Activated T-helper 2 cell treated with anti-CD3 and anti-CD28 coated beads, Interferon-gamma antibody, Interleukin-2, Interleukin-4, amounts not matched to agents 10 μg/mL and 5 μg/mL and 100 μg/mL, durations not matched to agents 14 hours and 24 hours and 36 hours (primary cell): ENCODE data around the gene CDH16. TPM values are rescaled to one million over a fixed set of nuclear protein-coding genes. Genes with fewer than 3 reads are reported as not detected.
"Not testable (repeated sequence)": the region's sequence is repeated elsewhere in the genome, so short reads cannot be mapped to it uniquely, and the experiment has no call there.

Source experiments
- DNase-seq: peaks from one replicate; pipeline ENCODE4 v3.0.0; 2021; ENCODE audit warnings: low spot score
- H3K27ac Mint-ChIP-seq: one replicate; pipeline ENCODE4 v1.8.0; 2021; ENCODE audit warnings: mixed read lengths
- H3K27me3 Mint-ChIP-seq: one replicate; pipeline ENCODE4 v1.8.0; 2021; ENCODE audit warnings: low read depth, mixed read lengths
- H3K36me3 Mint-ChIP-seq: one replicate; pipeline ENCODE4 v1.8.0; 2021; ENCODE audit warnings: low read depth, mixed read lengths
- H3K4me1 Mint-ChIP-seq: one replicate; pipeline ENCODE4 v1.8.0; 2021; ENCODE audit warnings: low read depth, mixed read lengths
- H3K4me3 Mint-ChIP-seq: one replicate; pipeline ENCODE4 v1.8.0; 2021; ENCODE audit warnings: low read depth, mild to moderate bottlenecking, moderate library complexity, mixed read lengths
- H3K9me3 Mint-ChIP-seq: one replicate; pipeline ENCODE4 v1.8.0; 2021; ENCODE audit warnings: mixed read lengths
- intact Hi-C: fragments of 100-400 bp; cut with micrococcal nuclease; formaldehyde crosslinking; loops from one replicate; pipeline ENCODE4 v1.15.1; 2023
- total RNA-seq: library from RNA; stranded (reverse); gene quantifications from 2 replicates; pipeline ENCODE4 v1.2.3, GENCODE V29; 2022

CDH16 gene
- total RNA-seq, 1 donor from 2014 or later, result not detected

DNA sequence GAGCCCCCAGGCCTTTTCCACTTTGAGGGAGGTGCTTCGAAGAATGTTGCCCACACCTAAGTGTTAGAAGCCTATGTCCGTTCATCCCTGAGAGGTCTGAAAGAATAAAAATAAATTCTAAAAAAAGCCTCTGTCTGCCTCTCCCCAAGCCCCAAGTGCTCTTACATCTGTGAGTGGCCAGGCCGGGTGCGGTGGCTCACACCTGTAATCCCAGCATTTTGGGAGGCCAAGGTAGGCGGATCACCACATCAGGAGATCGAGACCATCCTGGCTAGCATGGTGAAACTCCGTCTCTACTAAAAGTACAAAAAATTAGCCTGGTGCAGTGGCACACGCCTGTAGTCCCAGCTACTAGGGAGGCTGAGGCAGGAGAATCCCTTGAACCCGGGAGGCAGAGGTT lies 26.3 kb upstream of the CDH16 start:
- not testable (repeated sequence) for H3K27ac Mint-ChIP-seq, H3K4me3 Mint-ChIP-seq, H3K9me3 Mint-ChIP-seq, DNase-seq
- peaks cover 15% of the 10 kb centered on the region for H3K4me1 Mint-ChIP-seq
- peaks cover 32% of the 10 kb centered on the region for H3K36me3 Mint-ChIP-seq
- peaks cover 19% of the 10 kb centered on the region for H3K27me3 Mint-ChIP-seq
- intact Hi-C loops, result loop anchor here (5.0 kb wide), 1 partner anchor 162 kb away; the partner anchor contains the start of gene PHAF1

DNA sequence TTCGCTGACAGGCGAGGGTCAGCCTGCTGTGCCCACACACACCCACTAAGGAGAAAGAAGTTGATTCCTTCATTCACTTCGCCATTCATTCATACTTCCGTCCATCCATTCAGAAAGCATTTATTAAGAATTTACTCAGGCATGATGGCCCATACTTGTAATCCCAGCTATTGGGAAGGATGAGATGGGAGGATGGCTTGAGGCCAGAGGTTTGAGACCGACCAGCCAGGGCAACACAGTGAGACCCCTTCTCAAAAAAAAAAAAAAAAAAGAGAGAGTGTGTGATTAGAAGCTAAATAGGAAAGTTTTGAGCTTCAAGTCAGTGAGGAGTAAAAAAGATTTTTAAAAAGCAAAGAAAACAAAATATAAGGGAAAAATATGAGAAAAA lies 25.4 kb upstream of the CDH16 start:
- no peak for DNase-seq
- Mint-ChIP-seq H3K9me3 (no peaks in the 10 kb centered on the region), H3K36me3 (peaks cover 39% of the 10 kb centered on the region), H3K4me3 (no peak overlapping the region), H3K4me1 (peaks cover 14% of the 10 kb centered on the region), H3K27ac (no peak overlapping the region), H3K27me3 (peaks cover 11% of the 10 kb centered on the region)
- intact Hi-C loops, result no loop called here

DNA sequence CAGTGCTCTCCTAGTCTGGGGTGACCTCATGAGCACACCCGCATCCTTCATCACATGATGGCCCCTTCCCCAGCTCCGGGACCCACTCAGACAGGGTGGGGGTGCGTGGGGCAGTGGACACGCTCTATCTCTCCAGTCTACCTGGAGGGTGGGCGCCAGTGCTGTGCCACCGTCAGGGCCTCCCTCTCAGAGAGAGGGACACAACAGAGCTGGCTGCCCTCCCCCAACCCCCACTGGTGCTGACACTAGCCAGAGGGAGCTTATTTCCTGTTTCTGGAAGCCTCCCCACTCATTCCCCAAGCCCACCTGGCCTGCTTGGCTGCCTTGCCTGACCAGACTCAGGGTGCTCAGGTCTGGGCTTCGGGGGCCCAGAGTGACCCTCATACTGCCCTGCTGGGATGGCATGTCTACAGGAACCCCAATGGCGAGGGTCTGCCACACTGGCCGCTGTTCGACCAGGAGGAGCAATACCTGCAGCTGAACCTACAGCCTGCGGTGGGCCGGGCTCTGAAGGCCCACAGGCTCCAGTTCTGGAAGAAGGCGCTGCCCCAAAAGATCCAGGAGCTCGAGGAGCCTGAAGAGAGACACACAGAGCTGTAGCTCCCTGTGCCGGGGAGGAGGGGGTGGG lies 24.9 kb upstream of the CDH16 start:
- Mint-ChIP-seq H3K4me1 (peaks cover 12% of the 10 kb centered on the region), H3K27me3 (peaks cover 6% of the 10 kb centered on the region), H3K36me3 (peaks cover 43% of the 10 kb centered on the region), H3K4me3 (no peak overlapping the region), H3K27ac (no peak overlapping the region), H3K9me3 (no peaks in the 10 kb centered on the region)
- intact Hi-C loops, result no loop called here
- DNase-seq, result no peak

DNA sequence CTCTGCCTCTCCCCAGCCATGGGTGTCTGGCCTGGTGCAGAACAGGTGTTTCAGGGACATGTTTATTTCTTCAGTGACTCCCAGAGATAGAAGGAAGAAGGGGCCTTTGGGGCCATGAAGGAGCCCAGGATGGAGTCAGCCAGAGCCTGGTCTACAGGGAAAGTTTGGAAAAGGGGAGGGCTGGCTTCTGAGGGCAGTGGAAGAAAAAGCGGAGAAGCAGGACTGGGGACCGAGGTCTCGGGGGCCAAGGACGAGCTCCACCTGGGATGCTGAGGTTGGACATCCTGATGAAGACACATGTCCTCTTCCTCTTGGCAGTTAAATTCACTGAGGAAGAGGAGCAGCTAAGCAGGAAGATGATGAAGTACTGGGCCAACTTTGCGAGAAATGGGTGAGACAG lies 24.3 kb upstream of the CDH16 start:
- Mint-ChIP-seq H3K4me3 (no peak overlapping the region), H3K27ac (no peak overlapping the region), H3K27me3 (no peaks in the 10 kb centered on the region), H3K36me3 (peaks cover 44% of the 10 kb centered on the region), H3K4me1 (peaks cover 8% of the 10 kb centered on the region), H3K9me3 (no peaks in the 10 kb centered on the region)
- intact Hi-C loops, result no loop called here
- no peak for DNase-seq

DNA sequence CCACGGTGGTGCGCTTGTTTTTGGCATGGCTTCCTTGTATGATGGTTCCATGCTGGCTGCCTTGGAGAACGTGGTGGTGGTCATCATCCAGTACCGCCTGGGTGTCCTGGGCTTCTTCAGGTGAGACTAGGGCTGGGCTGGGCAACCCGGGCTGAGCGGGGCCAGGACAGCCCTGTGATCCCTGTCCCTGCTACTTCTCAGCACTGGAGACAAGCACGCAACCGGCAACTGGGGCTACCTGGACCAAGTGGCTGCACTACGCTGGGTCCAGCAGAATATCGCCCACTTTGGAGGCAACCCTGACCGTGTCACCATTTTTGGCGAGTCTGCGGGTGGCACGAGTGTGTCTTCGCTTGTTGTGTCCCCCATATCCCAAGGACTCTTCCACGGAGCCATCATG lies 21.6 kb upstream of the CDH16 start:
- no peak overlapping the region for H3K27ac Mint-ChIP-seq
- H3K4me1 Mint-ChIP-seq, result peaks cover 22% of the 10 kb centered on the region
- DNase-seq, result no peak
- H3K36me3 Mint-ChIP-seq, result peaks cover 59% of the 10 kb centered on the region
- H3K4me3 Mint-ChIP-seq, result no peak overlapping the region
- no peaks in the 10 kb centered on the region for H3K9me3 Mint-ChIP-seq
- intact Hi-C loops, result no loop called here
- no peaks in the 10 kb centered on the region for H3K27me3 Mint-ChIP-seq

DNA sequence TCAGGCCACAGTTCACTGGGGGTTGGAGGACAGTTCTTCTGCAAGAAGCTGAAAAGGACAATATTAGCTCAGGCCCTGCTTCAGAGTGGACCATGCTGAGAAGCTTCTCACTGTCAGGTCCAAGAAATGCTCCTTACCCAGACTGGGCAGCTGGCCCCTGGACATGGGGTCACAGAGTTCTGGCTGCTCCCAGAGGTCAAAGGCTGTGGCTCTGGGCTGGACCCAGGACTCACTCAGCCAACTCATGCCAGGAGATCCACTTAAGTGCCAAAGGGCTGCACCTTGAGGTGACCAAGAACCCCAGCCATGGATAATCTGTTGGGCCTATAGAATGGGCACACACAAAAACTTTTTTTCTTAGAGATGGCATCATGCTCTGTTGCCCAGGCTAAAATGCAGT lies 20.7 kb upstream of the CDH16 start:
- intact Hi-C loops, result no loop called here
- Mint-ChIP-seq H3K27ac (no peak overlapping the region), H3K4me3 (no peak overlapping the region), H3K9me3 (no peaks in the 10 kb centered on the region), H3K27me3 (no peaks in the 10 kb centered on the region), H3K36me3 (peaks cover 59% of the 10 kb centered on the region), H3K4me1 (peaks cover 25% of the 10 kb centered on the region)
- no peak for DNase-seq

DNA sequence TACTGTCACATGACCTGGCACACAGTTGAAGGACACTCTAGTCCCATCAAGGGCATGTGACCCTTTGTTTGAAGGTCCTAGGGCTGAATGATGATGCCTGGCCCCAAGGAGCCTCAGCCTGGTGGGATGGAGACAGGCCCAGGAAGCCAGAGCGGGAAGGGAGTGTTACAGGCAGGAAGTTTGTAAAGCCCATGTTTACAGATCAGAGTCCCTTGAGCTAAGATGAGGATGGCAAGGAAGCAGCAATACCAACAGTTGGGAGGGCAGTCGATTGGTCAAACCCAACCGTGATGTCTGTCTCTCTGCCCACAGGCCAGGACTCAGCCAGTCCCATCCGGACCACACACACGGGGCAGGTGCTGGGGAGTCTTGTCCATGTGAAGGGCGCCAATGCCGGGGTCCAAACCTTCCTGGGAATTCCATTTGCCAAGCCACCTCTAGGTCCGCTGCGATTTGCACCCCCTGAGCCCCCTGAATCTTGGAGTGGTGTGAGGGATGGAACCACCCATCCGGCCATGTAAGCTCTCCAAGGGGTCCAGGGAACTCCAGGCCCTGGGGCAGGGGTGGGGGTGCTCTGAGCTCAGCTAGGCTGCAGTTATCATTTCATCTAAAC lies 19.1 kb upstream of the CDH16 start:
- peaks cover 63% of the 10 kb centered on the region for H3K36me3 Mint-ChIP-seq
- no peak overlapping the region for H3K27ac Mint-ChIP-seq
- intact Hi-C loops, result no loop called here
- H3K4me1 Mint-ChIP-seq, result peaks cover 34% of the 10 kb centered on the region
- H3K9me3 Mint-ChIP-seq, result no peaks in the 10 kb centered on the region
- H3K27me3 Mint-ChIP-seq, result no peaks in the 10 kb centered on the region
- H3K4me3 Mint-ChIP-seq, result no peak overlapping the region
- no peak for DNase-seq

DNA sequence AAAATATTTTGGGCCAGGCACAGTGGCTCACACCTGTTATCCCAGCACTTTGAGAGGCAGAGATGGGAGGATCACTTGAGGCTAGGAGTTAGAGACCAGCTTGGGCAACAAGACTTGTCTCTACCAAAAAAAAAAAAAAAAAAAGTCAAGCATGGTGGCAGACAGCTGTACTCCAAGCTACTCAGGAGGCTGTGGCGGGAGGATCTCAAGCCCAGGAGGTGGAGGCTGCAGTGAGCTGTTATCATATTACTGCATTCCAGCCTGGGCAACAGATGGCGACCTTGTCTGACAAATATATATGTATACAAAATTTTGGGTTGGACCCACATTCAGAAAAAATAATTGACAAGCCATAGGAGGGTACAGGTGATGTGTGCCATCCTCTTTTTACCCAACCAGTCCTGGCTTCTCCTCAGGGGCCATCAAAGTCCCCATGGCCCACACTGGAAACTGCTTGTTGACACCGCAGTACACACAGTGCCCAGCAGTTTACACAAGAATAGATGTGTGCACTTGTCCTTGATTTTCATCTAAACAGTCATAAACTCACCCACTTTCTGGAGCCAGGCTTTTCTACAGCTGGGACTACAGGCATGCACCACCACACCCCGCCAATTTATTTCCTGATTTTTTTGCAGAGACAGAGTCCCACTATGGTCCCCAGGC lies 18.3 kb upstream of the CDH16 start:
- Mint-ChIP-seq H3K9me3 (no peaks in the 10 kb centered on the region), H3K4me1 (peaks cover 42% of the 10 kb centered on the region), H3K27me3 (no peaks in the 10 kb centered on the region), H3K4me3 (peak overlapping the region; percentile 63), H3K27ac (peak overlapping the region; percentile 21), H3K36me3 (peaks cover 62% of the 10 kb centered on the region)
- DNase-seq, result no peak
- intact Hi-C loops, result no loop called here

DNA sequence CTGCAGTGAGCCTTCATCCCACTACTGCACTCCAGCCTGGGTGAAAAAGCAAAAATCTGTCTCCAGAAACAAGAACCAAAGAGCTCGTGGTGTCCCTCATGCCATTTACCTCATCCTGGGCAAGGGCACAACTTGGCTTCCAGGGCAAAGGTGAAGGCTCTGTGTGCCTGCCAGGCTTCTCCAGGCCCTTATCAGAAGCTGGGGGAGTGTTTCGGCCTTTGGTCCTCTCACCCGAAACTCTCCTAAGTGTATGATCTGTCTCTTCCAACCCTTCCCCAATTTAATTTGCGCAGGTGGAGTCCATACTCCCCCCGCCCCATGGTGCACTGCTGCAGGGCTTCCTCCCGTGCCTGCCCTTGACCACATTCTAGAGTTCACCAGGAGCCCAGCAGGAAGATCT lies 17.8 kb upstream of the CDH16 start:
- no peaks in the 10 kb centered on the region for H3K27me3 Mint-ChIP-seq
- intact Hi-C loops, result no loop called here
- H3K9me3 Mint-ChIP-seq, result no peaks in the 10 kb centered on the region
- peaks cover 62% of the 10 kb centered on the region for H3K36me3 Mint-ChIP-seq
- DNase-seq, result no peak
- H3K4me3 Mint-ChIP-seq, result peak overlapping the region; percentile 63
- peaks cover 48% of the 10 kb centered on the region for H3K4me1 Mint-ChIP-seq
- peak overlapping the region; percentile 21 for H3K27ac Mint-ChIP-seq

DNA sequence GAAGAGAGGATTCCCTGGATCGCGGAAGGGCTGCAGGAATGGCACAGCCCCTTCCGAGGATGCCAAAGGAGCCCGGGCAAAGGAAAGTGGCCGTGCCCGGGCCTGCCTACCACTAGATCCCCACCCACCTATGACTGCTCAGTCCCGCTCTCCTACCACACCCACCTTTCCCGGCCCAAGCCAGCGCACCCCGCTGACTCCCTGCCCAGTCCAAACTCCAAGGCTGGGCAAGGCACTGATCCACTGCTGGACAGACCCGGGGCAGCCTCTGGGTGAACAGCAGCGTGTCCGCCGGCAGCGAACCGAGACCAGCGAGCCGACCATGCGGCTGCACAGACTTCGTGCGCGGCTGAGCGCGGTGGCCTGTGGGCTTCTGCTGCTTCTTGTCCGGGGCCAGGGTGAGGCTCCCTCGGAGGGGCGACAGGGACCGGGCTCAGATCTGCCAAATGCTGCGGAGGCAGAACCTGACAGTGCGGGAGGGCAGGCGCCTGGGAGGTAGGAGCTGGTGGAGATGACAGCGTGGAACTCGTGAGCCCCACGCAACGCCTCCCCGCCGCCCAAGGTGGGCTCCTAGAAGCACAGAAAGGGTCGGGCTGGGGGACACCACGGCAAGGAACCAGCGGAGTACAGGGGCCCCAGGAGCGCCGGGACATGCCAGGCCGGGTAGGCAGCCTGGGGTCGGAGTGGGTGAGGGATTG lies 16.8 kb upstream of the CDH16 start, which contains the start of gene CES2:
Gene CES2 (plus strand): TSS at position 203 of the 698 bp plus-strand sequence. CDS start 120 bp downstream, at position 323.
- peak within 1 kb of the TSS; percentile 94 for H3K27ac Mint-ChIP-seq
- intact Hi-C loops, result no loop called here
- H3K4me1 Mint-ChIP-seq, result peaks cover 48% of the 10 kb centered on the region
- no peaks in the 10 kb centered on the region for H3K27me3 Mint-ChIP-seq
- H3K9me3 Mint-ChIP-seq, result no peaks in the 10 kb centered on the region
- peak within 1 kb of the TSS; percentile 94 for H3K4me3 Mint-ChIP-seq
- no peak for DNase-seq
- peaks cover 57% of the 10 kb centered on the region for H3K36me3 Mint-ChIP-seq

DNA sequence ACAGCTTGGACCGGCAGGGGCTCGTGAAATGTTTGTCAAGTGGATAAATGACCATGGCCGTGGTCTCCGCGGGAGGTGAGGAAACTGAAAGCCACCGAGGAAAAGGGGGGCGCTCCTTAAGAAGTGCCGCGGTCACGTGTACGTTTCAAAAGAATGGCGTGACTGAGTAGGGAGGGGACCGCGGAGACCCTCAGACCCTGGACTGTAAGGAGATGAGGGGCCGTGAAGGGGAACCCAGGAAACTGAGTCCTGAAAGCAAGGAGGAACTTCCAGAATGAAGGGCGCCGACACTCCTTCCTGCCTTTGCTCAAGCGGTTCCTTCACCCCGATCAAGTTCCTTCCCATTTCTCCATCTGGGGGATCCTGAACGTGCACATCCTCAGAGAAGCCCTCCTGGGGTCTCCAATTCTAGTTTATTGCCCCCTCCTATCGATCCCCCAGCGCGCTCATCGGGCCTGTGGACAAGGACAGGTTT lies 16.2 kb upstream of the CDH16 start:
- peak overlapping the region; percentile 94 for H3K4me3 Mint-ChIP-seq
- H3K27ac Mint-ChIP-seq, result peak overlapping the region; percentile 94
- H3K9me3 Mint-ChIP-seq, H3K27me3 Mint-ChIP-seq, intact Hi-C loops, DNase-seq: not testable (repeated sequence)
- H3K36me3 Mint-ChIP-seq, result peaks cover 55% of the 10 kb centered on the region
- H3K4me1 Mint-ChIP-seq, result peaks cover 48% of the 10 kb centered on the region

DNA sequence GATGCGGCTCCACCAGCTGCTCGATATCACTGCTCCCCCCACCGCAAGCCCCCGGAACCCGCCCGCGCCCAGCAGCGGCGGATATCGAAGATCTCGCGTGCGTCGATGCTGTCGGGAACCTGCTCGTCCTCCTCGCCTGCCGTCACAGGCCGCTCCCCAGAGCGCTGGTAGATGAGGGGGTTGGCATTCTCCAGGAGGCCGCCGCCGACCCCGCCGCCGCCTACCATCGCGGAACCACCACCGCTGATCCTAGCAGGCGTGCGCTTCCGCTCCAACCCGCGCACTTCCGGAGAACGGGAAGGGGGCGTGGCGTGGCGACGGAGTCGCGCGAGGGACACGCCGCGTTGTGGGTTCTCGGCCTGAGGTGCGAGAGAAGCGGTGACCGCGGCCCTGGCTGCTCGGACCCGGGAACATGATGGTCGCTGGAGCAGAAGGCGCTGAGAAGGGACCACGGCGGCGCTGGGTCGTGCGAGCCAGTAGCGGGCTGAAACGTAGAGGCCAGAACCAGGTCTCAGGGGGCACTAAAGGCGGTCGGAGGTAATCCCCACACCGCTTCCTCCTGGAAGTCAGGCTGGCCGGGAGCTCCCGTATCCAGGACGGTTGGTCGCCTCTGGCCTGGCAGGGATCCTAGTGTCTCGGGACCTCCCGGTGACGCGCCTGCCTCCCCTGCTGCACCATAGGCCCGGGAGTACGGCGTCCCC lies 15.6 kb upstream of the CDH16 start, which contains the start of gene CIAO2B:
Gene CIAO2B (minus strand): TSS at position 265 of the 701 bp plus-strand sequence. CDS start 38 bp downstream, at position 227.
- Mint-ChIP-seq H3K4me1 (peaks cover 48% of the 10 kb centered on the region), H3K27me3 (no peaks in the 10 kb centered on the region), H3K4me3 (peak within 1 kb of the TSS; percentile 94), H3K9me3 (no peaks in the 10 kb centered on the region), H3K36me3 (peaks cover 49% of the 10 kb centered on the region), H3K27ac (peak within 1 kb of the TSS; percentile 94)
- DNase-seq, result peak; percentile 87
- intact Hi-C loops, result no loop called here
